CD4-positive, alpha-beta memory T cell (primary cell): ENCODE measurements around the gene ART3. TPM values are rescaled to one million over a fixed set of nuclear protein-coding genes. Genes with fewer than 3 reads are reported as not detected.

Source experiments
- CTCF ChIA-PET: fragments of 350-600 bp; sonication (Branson Sonifier 250); formaldehyde crosslinking; loops from one replicate; lab custom pipeline; 2021; ENCODE audit warnings: inconsistent platforms; ENCODE audit not compliant: partially characterized antibody; lab: Charles Lee
- POLR2A ChIA-PET: fragments of 350-600 bp; sonication (Branson Sonifier 250); formaldehyde crosslinking; loops from one replicate; lab custom pipeline; 2021; ENCODE audit not compliant: partially characterized antibody; lab: Charles Lee
- DNase-seq, 5 donors: peaks; one replicate each; pipeline versions ENCODE4 v3.0.0 to v3.0.0-alpha.2; 2020 to 2022; ENCODE audit warnings: mixed read lengths in 1 of 5
- H3K27ac ChIP-seq: one replicate; pipeline ENCODE4 v1.7.0; 2013; ENCODE audit warnings: low read depth, low read length
- H3K27me3 ChIP-seq: 2 replicates; pipeline ENCODE4 v1.7.0; 2013; ENCODE audit warnings: mild to moderate bottlenecking, low read length, moderate library complexity; ENCODE audit not compliant: insufficient read depth
- H3K36me3 ChIP-seq: 2 replicates; pipeline ENCODE4 v1.7.0; 2013; ENCODE audit warnings: mild to moderate bottlenecking, low read length, moderate library complexity; ENCODE audit not compliant: insufficient read depth
- H3K4me1 ChIP-seq: 2 replicates; pipeline ENCODE4 v1.7.0; 2013; ENCODE audit warnings: mild to moderate bottlenecking, low read length, moderate library complexity; ENCODE audit not compliant: insufficient read depth
- H3K4me3 ChIP-seq, 2 donors: one replicate each; pipeline ENCODE4 v1.7.0; 2013; ENCODE audit warnings: low read length in 2 of 2, mild to moderate bottlenecking in 1 of 2
- H3K9me3 ChIP-seq, 2 donors: one replicate each; pipeline ENCODE4 v1.7.0; 2013; ENCODE audit warnings: low read length in 2 of 2, control low read depth in 1 of 2; ENCODE audit not compliant: control insufficient read depth in 1 of 2
- H3K27ac Mint-ChIP-seq, 7 donors: one replicate each; pipeline ENCODE4 v1.8.0; 2020 to 2021; ENCODE audit warnings: mixed read lengths in 7 of 7, mild to moderate bottlenecking in 6 of 7, inconsistent platforms in 3 of 7, moderate library complexity in 3 of 7
- H3K27me3 Mint-ChIP-seq, 2 donors: one replicate each; pipeline ENCODE4 v1.8.0; 2020 to 2021; ENCODE audit warnings: mixed read lengths in 2 of 2
- H3K36me3 Mint-ChIP-seq, 2 donors: one replicate each; pipeline ENCODE4 v1.8.0; 2020 to 2021; ENCODE audit warnings: mixed read lengths in 2 of 2, inconsistent platforms in 1 of 2, mild to moderate bottlenecking in 1 of 2
- H3K4me1 Mint-ChIP-seq, 4 donors: one replicate each; pipeline ENCODE4 v1.8.0; 2020 to 2021; ENCODE audit warnings: mixed read lengths in 4 of 4, mild to moderate bottlenecking in 1 of 4
- H3K4me3 Mint-ChIP-seq, 8 donors: one replicate each; pipeline ENCODE4 v1.8.0; 2020 to 2021; ENCODE audit warnings: mixed read lengths in 8 of 8, mild to moderate bottlenecking in 7 of 8, moderate library complexity in 6 of 8, inconsistent platforms in 3 of 8
- H3K9me3 Mint-ChIP-seq, 8 donors: one replicate each; pipeline ENCODE4 v1.8.0; 2020 to 2021; ENCODE audit warnings: mixed read lengths in 8 of 8, mild to moderate bottlenecking in 5 of 8, inconsistent platforms in 3 of 8, moderate library complexity in 1 of 8
- intact Hi-C: fragments of 100-400 bp; cut with micrococcal nuclease; formaldehyde crosslinking; loops from one replicate; pipeline ENCODE4 v1.15.1; 2023
- polyA plus RNA-seq, 2 donors: library from polyadenylated mRNA; unstranded; fragments of 300-500 nt; fragmentation: Illumina TruSeq; gene quantifications; one replicate each; pipeline ENCODE4 v1.2.3, GENCODE V29; 2021
- total RNA-seq, 2 experiments: library from RNA; stranded (reverse); gene quantifications; one replicate each; pipeline ENCODE4 v1.2.3, GENCODE V29; 2021

The ART3 gene
- total and polyA plus RNA-seq, 4 experiments from 2014 or later: not detected

DNA sequence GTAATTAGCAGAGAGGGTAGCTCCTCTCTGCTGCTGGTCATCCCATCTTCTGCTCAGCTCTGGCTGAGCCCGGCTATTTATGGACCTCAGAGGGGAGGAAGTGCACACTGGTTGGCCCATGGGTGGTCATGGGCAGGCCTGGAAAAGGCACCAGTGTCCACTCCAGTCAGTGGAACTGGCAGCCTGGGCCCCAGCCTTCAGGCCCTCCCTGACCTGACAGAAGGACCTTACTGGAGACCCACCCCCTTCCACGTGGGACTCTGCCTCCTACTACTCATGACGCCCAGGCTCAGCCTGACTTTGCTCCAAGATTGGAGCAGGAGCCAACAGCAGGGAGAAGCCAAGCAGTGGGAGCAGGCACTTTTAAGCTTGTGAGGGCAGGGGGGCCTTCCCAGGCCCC, 8.0 kb upstream of the ART3 start:
- ChIA-PET POLR2A (no interaction called here), CTCF (interaction anchor here (0.7 to 3.2 kb wide), 11 partner anchors 8 to 171 kb away, joined by 3 to 49 read pairs (median 11); partner anchors contain the start of genes ART3 and SDAD1)
- H3K27me3 ChIP-seq: no peaks in the 10 kb centered on the region
- H3K27ac ChIP-seq: no peak overlapping the region
- Mint-ChIP-seq H3K36me3 (no peaks in the 10 kb centered on the region), H3K27me3 (no peaks in the 10 kb centered on the region), H3K4me3 (no peak overlapping the region), H3K4me1 (no peaks in the 10 kb centered on the region), H3K9me3 (no peaks in the 10 kb centered on the region), H3K27ac (no peak overlapping the region)
- H3K9me3 ChIP-seq: no peaks in the 10 kb centered on the region
- intact Hi-C loops: no loop called here
- no peak for DNase-seq
- no peaks in the 10 kb centered on the region for H3K4me1 ChIP-seq
- no peaks in the 10 kb centered on the region for H3K36me3 ChIP-seq
- no peak overlapping the region for H3K4me3 ChIP-seq

GRCh38 chr4:76067652-76068286, 6.7 kb upstream of the ART3 start:
- Mint-ChIP-seq H3K27me3 (no peaks in the 10 kb centered on the region), H3K9me3 (no peaks in the 10 kb centered on the region), H3K4me3 (no peak overlapping the region), H3K4me1 (no peaks in the 10 kb centered on the region), H3K27ac (no peak overlapping the region), H3K36me3 (no peaks in the 10 kb centered on the region)
- no peak overlapping the region for H3K4me3 ChIP-seq
- H3K27ac ChIP-seq: no peak overlapping the region
- peak; percentile 61 to 67 (median 62) for DNase-seq
- H3K27me3 ChIP-seq: no peaks in the 10 kb centered on the region
- CTCF ChIA-PET: interaction anchor here (1.0 to 3.2 kb wide), 13 partner anchors 9 to 172 kb away, joined by 3 to 49 read pairs (median 6); partner anchors contain the start of genes ART3 and SDAD1
- intact Hi-C loops: loop anchor here (1.0 kb wide), 3 partner anchors 72 to 172 kb away; no protein-coding TSS in a partner anchor
- POLR2A ChIA-PET: no interaction called here
- H3K36me3 ChIP-seq: no peaks in the 10 kb centered on the region
- H3K4me1 ChIP-seq: no peaks in the 10 kb centered on the region
- no peaks in the 10 kb centered on the region for H3K9me3 ChIP-seq

DNA sequence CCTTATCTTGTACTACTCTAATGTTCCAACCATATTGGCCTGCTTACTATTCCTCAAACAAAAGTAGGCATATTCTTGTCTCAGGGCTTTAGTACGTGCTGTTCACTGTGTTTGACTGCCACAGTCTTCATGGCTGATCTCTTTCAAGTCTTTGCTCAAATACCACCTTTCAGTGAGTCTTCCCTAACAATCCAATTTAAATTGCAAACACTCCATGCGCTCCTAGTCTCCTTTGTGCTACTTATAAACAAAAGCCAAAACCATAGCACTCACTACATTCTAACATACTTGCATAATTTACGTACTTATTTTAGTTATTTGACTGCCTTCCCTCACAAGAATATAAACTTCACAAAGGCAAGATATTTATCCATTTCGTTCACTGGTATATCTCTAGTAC, 1.7 kb upstream of the ART3 start:
- Mint-ChIP-seq H3K4me1 (no peaks in the 10 kb centered on the region), H3K9me3 (no peaks in the 10 kb centered on the region), H3K36me3 (no peaks in the 10 kb centered on the region), H3K4me3 (no peak overlapping the region), H3K27me3 (no peaks in the 10 kb centered on the region), H3K27ac (no peak overlapping the region)
- Histone ChIP-seq H3K4me3 (no peak overlapping the region), H3K27me3 (no peaks in the 10 kb centered on the region), H3K27ac (no peak overlapping the region), H3K4me1 (no peaks in the 10 kb centered on the region), H3K9me3 (no peaks in the 10 kb centered on the region), H3K36me3 (no peaks in the 10 kb centered on the region)
- CTCF ChIA-PET: interaction anchor here (2.4 kb wide), 1 partner anchor 77 kb away, joined by 9 read pairs; no protein-coding TSS in a partner anchor
- intact Hi-C loops: no loop called here
- no peak for DNase-seq
- POLR2A ChIA-PET: no interaction called here

DNA sequence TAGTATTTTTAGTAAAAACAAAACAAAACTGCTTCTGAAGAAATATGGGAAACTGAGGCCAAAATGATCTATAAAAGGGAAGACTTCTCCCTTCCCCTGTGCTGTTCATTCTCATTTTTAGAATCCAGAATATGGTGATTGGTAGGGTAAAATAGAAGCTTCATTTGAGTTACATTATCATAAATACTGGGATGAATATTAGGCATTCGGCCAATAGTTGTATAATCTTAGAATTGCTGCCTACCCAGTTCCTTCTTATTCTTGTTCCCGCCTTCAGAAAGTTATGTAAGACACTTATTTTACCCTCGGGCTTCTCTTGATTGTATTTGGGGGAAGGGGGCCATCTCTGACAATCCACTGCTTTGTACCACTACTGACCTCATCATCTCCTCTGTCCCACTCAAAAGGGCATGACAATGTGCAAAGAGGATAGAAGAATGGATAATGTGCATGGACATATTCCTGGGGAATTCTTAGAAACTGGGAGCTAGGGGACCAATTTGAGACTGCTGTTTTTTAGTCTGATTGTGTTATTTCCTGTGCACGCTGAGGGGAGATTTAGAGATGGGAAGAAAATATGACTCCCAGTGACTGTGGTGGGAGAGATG, 588 bp downstream of the ART3 start:
- Histone ChIP-seq H3K27me3 (no peaks in the 10 kb centered on the region), H3K4me1 (no peaks in the 10 kb centered on the region), H3K4me3 (no peak overlapping the region), H3K36me3 (no peaks in the 10 kb centered on the region), H3K27ac (no peak overlapping the region), H3K9me3 (no peaks in the 10 kb centered on the region)
- Mint-ChIP-seq H3K4me3 (no peak overlapping the region), H3K36me3 (no peaks in the 10 kb centered on the region), H3K27me3 (peaks cover 5 to 6% of the 10 kb centered on the region in 2 donors), H3K27ac (no peak overlapping the region), H3K9me3 (peaks cover 0 to 1% (median 0%) of the 10 kb centered on the region in 8 donors), H3K4me1 (no peaks in the 10 kb centered on the region)
- POLR2A ChIA-PET: interaction anchor here (0.9 kb wide), 1 partner anchor 17 kb away, joined by 4 read pairs; no protein-coding TSS in a partner anchor
- intact Hi-C loops: no loop called here
- CTCF ChIA-PET: interaction anchor here (1.8 to 4.2 kb wide), 3 partner anchors 8 to 179 kb away, joined by 3 to 11 read pairs (median 9); no protein-coding TSS in a partner anchor
- DNase-seq: no peak

DNA sequence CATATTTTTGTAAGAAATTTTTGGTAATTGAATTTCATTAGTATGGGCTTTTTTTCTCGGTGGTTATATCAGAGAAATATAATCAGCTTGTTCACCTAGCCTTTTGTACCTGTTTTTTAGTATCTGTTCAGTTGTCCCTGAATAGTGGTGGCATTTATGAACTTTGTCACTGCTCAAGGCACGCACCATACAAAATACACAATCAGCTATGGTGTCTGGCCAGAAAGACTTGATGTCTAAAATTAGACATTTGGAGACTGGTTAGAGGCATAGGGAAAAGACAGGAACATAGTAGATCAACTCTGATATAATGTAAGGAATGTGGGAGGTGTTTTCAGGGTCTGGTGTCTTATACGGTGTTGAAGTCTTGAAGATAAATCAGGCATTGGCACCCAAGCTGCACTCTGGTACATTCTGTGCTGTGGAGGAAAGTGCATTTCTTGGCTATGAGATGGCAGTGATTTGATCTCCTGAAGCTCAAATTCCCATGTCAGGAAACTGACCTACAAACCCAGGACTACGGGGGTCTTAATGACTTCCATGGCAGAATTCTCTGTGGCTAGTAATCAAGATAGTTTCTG, 3.6 kb downstream of the ART3 start:
- Histone ChIP-seq H3K9me3 (no peaks in the 10 kb centered on the region), H3K27me3 (no peaks in the 10 kb centered on the region), H3K4me1 (no peaks in the 10 kb centered on the region), H3K4me3 (no peak overlapping the region), H3K27ac (no peak overlapping the region), H3K36me3 (no peaks in the 10 kb centered on the region)
- peaks cover 0 to 1% (median 0%) of the 10 kb centered on the region in 8 donors for H3K9me3 Mint-ChIP-seq
- no peaks in the 10 kb centered on the region for H3K4me1 Mint-ChIP-seq
- H3K27ac Mint-ChIP-seq: no peak overlapping the region
- peaks cover 6 to 7% of the 10 kb centered on the region in 2 donors for H3K27me3 Mint-ChIP-seq
- intact Hi-C loops: no loop called here
- no peak for DNase-seq
- CTCF ChIA-PET: interaction anchor here (0.7 to 4.2 kb wide), 2 partner anchors 11 to 324 kb away, joined by 3 to 11 read pairs; no protein-coding TSS in a partner anchor
- no peaks in the 10 kb centered on the region for H3K36me3 Mint-ChIP-seq
- POLR2A ChIA-PET: no interaction called here
- no peak overlapping the region for H3K4me3 Mint-ChIP-seq

DNA sequence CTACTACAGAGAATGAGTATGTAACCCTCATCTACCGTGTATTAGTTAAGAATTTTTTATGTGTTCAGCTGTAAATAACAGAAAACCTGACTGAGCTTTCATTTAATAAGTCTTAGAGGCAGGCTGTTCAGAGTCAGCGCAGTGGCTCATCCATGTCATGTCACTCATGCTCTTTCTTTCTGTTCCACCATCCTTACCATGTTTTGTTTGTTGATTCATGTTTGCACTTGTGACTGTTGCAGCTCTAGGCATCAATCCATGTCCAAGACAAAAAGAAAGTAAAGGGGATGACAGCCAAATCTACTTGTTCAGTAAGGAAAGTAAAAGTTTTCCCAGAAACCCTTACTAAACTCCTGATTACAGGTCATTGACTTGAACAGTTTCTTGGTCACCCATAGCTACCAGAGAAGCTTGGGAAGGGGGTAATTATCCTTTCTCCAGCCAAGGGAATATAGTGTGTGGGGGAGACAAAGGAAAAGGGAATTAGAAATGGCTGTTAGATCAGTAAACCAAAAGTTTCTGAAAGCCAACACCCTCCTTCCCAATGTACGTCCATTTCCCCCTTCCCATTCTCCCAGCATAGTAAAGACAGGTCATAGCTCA, 9.0 kb downstream of the ART3 start:
- Mint-ChIP-seq H3K4me3 (no peak overlapping the region), H3K36me3 (no peaks in the 10 kb centered on the region), H3K4me1 (no peaks in the 10 kb centered on the region), H3K27ac (no peak overlapping the region), H3K27me3 (peaks cover 8% of the 10 kb centered on the region in 2 donors), H3K9me3 (peaks cover 0 to 3% (median 0%) of the 10 kb centered on the region in 8 donors)
- H3K9me3 ChIP-seq: no peaks in the 10 kb centered on the region
- intact Hi-C loops: no loop called here
- H3K27me3 ChIP-seq: no peaks in the 10 kb centered on the region
- H3K27ac ChIP-seq: no peak overlapping the region
- H3K4me3 ChIP-seq: no peak overlapping the region
- DNase-seq: no peak
- H3K4me1 ChIP-seq: no peaks in the 10 kb centered on the region
- no peaks in the 10 kb centered on the region for H3K36me3 ChIP-seq
- ChIA-PET POLR2A (no interaction called here), CTCF (interaction anchor here (1.0 to 1.7 kb wide), 3 partner anchors 17 to 189 kb away, joined by 3 to 7 read pairs (median 3); no protein-coding TSS in a partner anchor)

DNA sequence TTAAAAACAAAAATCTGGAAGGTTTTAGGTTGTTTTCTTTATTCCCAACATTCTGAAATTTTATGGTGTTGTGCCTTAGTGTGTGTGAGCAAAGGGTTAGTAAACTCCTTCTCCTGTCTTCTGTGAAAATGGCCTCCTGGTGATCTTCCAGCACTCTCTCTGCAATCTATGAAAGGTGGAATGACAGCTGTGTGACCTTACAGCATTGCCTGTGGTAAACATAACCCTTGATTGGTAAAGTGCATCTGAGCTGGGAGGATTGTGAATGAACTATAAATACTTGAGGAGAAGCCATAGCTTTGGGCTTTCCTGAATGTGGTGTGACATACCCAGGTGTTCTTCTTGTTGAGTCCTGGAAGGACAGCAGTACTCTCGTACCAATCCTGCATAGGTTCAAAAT, 10.0 kb downstream of the ART3 start:
- Mint-ChIP-seq H3K27me3 (peaks cover 3 to 4% of the 10 kb centered on the region in 2 donors), H3K4me3 (no peak overlapping the region), H3K9me3 (peaks cover 0 to 1% (median 0%) of the 10 kb centered on the region in 8 donors), H3K27ac (no peak overlapping the region), H3K36me3 (no peaks in the 10 kb centered on the region), H3K4me1 (no peaks in the 10 kb centered on the region)
- Histone ChIP-seq H3K4me3 (no peak overlapping the region), H3K4me1 (no peaks in the 10 kb centered on the region), H3K27me3 (no peaks in the 10 kb centered on the region), H3K27ac (no peak overlapping the region), H3K36me3 (no peaks in the 10 kb centered on the region), H3K9me3 (no peaks in the 10 kb centered on the region)
- DNase-seq: no peak
- intact Hi-C loops: no loop called here
- POLR2A ChIA-PET: no interaction called here
- CTCF ChIA-PET: interaction anchor here (1.0 to 1.6 kb wide), 2 partner anchors 16 to 190 kb away, joined by 3 read pairs; no protein-coding TSS in a partner anchor
